ENCODE data around the gene PER2.
A peak's percentile ranks its signal among the peaks of the same experiment; 100 is the strongest.

The PER2 gene

DNA sequence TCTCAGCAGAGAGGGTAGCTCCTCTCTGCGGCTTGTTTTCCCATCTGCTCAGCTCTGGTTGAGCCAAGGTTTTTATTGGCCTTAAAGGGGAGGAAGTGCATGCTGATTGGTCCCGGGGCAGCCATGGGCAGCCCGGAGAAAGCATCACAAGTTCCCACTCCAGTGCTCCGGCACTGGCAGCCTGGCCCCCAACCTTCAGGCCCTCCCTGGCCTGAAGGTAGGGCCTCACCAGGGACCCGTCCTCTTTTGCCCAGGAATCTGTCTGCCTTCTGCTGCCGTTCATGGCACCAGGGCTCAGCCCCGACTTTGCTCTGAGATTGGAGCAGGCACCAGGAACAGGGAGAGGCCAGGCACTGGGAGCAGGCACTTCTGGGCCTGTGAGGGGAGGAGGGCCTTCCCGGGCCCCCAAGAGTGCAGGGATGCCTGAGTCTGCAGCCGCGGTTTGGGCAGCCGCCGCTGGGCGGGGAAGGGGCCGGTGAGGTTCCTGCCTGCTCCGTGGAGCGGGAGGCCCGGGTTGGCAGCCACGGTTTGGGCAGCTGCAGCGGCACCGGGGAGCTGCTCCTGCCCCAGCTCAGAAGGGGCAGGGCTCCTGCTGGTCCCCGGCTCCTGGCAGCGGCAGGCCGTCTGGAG lies 67.4 kb downstream of the PER2 start:
- H4K20me1 ChIP-seq (ENCODE audit: insufficient read depth): no peaks in the 10 kb centered on the region
- TF ChIP-seq, protein P1, sequence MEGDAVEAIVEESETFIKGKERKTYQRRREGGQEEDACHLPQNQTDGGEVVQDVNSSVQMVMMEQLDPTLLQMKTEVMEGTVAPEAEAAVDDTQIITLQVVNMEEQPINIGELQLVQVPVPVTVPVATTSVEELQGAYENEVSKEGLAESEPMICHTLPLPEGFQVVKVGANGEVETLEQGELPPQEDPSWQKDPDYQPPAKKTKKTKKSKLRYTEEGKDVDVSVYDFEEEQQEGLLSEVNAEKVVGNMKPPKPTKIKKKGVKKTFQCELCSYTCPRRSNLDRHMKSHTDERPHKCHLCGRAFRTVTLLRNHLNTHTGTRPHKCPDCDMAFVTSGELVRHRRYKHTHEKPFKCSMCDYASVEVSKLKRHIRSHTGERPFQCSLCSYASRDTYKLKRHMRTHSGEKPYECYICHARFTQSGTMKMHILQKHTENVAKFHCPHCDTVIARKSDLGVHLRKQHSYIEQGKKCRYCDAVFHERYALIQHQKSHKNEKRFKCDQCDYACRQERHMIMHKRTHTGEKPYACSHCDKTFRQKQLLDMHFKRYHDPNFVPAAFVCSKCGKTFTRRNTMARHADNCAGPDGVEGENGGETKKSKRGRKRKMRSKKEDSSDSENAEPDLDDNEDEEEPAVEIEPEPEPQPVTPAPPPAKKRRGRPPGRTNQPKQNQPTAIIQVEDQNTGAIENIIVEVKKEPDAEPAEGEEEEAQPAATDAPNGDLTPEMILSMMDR (conservative IDR thresholded peaks at IDR 0.05; ENCODE audit: low read depth, low read length): no peak
- H3K4me3 ChIP-seq (IDR thresholded peaks at IDR 0.05; ENCODE audit: insufficient read depth, low read depth, low read length): no peak overlapping the region
- H3K36me3 ChIP-seq (ENCODE audit: insufficient read depth): no peaks in the 10 kb centered on the region
- H3K4me1 ChIP-seq (ENCODE audit: low read depth, poor library complexity, severe bottlenecking): peaks cover 3% of the 10 kb centered on the region
- H3K4me2 ChIP-seq: no peak overlapping the region
- no peaks in the 10 kb centered on the region for H3K27me3 ChIP-seq (ENCODE audit: insufficient read depth, low read depth)
- H3K79me2 ChIP-seq (ENCODE audit: insufficient read depth, low read depth): no peaks in the 10 kb centered on the region
- H3K9ac ChIP-seq: no peak overlapping the region
- H3K27ac ChIP-seq: no peak overlapping the region
- H2AFZ ChIP-seq (ENCODE audit: low read depth): no peak overlapping the region

DNA sequence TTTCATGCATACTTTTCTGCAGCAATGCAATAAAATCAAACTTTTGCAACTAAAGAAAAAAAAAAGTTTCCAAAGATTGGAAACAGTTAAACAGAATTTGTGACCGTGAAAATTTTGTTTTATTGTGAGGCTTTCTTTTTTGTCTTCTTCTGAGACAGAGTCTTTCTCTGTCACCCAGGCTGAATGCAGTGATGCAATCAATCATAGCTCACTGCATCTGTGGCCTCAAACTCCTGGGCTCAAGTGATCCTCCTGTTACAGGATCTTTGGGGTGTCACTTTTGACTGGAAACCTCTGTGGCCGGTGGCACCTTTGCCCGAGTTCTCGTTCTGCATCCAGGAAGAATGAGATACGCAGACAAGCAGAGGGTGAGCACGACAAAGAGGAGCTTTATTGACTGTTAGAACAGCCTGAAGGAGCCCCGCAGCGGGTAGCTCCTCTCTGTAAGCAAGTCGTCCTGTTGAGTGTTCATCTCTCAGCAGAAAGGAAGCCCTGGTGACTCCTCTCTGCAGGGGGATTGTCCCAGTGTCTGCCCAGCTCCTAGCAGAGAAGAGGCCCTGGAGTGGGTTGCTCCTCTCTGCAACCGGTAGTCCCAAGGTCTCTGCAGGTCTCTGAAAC lies 68.0 kb downstream of the PER2 start:
- H3K4me1 ChIP-seq (ENCODE audit: low read depth, poor library complexity, severe bottlenecking): peaks cover 3% of the 10 kb centered on the region
- no peak overlapping the region for H3K27ac ChIP-seq
- no peak overlapping the region for H3K9ac ChIP-seq
- no peak overlapping the region for H3K4me2 ChIP-seq
- H3K36me3 ChIP-seq (ENCODE audit: insufficient read depth): no peaks in the 10 kb centered on the region
- TF ChIP-seq, protein P1 (conservative IDR thresholded peaks at IDR 0.05; ENCODE audit: low read depth, low read length): no peak
- H3K4me3 ChIP-seq (IDR thresholded peaks at IDR 0.05; ENCODE audit: insufficient read depth, low read depth, low read length): no peak overlapping the region
- H3K27me3 ChIP-seq (ENCODE audit: insufficient read depth, low read depth): no peaks in the 10 kb centered on the region
- no peaks in the 10 kb centered on the region for H3K79me2 ChIP-seq (ENCODE audit: insufficient read depth, low read depth)
- H2AFZ ChIP-seq (ENCODE audit: low read depth): no peak overlapping the region
- no peaks in the 10 kb centered on the region for H4K20me1 ChIP-seq (ENCODE audit: insufficient read depth)

DNA sequence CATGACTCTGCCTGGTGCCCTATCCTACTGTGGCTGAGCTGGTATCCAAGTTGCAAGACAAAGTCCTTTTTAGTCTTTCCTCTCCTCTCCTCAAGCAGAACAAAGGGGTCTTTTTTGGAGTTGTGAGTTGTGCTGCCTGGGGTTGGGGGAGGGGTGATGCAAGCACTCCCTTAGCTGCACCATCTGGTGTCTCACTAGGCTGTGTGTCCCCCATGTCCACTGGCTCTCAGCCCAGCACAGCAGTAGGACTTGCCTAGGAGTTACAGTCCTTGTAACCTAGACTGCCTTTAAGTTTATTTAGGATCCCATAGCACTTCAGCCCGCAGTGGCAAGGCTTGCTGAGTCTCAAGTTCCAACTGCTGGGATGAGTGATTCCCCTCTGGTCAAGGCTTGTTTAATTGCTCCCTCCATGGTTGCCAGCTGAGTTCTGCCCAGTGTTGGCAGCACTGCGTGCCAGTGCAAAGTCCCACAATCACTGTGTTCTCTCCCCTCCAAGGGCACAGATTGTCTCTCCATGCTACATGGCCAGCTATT lies 71.7 kb downstream of the PER2 start:
- no peaks in the 10 kb centered on the region for H3K79me2 ChIP-seq (ENCODE audit: insufficient read depth, low read depth)
- H3K27ac ChIP-seq: no peak overlapping the region
- H3K9ac ChIP-seq: no peak overlapping the region
- H2AFZ ChIP-seq (ENCODE audit: low read depth): no peak overlapping the region
- H4K20me1 ChIP-seq (ENCODE audit: insufficient read depth): no peaks in the 10 kb centered on the region
- TF ChIP-seq, protein P1 (conservative IDR thresholded peaks at IDR 0.05; ENCODE audit: low read depth, low read length): no peak
- no peak overlapping the region for H3K4me3 ChIP-seq (IDR thresholded peaks at IDR 0.05; ENCODE audit: insufficient read depth, low read depth, low read length)
- H3K36me3 ChIP-seq (ENCODE audit: insufficient read depth): no peaks in the 10 kb centered on the region
- no peak overlapping the region for H3K4me2 ChIP-seq
- peaks cover 3% of the 10 kb centered on the region for H3K4me1 ChIP-seq (ENCODE audit: low read depth, poor library complexity, severe bottlenecking)
- H3K27me3 ChIP-seq (ENCODE audit: insufficient read depth, low read depth): no peaks in the 10 kb centered on the region

DNA sequence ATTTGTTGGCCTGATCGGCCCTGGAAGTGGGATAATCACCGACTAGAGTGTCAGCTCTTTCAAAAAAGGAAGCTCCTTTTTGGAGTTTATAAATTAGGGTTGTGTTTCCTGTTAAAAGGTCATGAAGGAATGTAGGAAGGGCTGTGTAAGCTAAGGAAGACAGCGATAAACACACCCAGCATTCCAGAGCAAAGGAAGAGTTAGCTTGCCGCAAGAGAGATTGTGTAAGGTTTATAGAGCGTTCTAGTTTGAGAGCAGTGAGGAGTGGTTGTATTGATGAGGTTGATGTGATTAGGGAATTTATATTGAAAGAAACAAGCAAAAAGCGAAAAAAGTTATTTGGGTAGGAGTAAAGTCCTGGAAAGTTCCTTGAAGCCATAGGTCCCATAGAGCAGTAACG lies 81.4 kb downstream of the PER2 start:
- H3K27me3 ChIP-seq (ENCODE audit: insufficient read depth, low read depth): no peaks in the 10 kb centered on the region
- H3K79me2 ChIP-seq (ENCODE audit: insufficient read depth, low read depth): peaks cover 11% of the 10 kb centered on the region
- H2AFZ ChIP-seq (ENCODE audit: low read depth): no peak overlapping the region
- no peaks in the 10 kb centered on the region for H3K36me3 ChIP-seq (ENCODE audit: insufficient read depth)
- H4K20me1 ChIP-seq (ENCODE audit: insufficient read depth): 0 out of 2 replicates have a peak, but pooled peaks cover 5% of the 10 kb centered on the region
- H3K4me1 ChIP-seq (ENCODE audit: low read depth, poor library complexity, severe bottlenecking): peaks cover 25% of the 10 kb centered on the region
- TF ChIP-seq, protein P1 (conservative IDR thresholded peaks at IDR 0.05; ENCODE audit: low read depth, low read length): no peak
- no peak overlapping the region for H3K27ac ChIP-seq
- H3K4me2 ChIP-seq: peak overlapping the region; percentile 37; the same call in 1 of the 2 replicates
- no peak overlapping the region for H3K4me3 ChIP-seq (IDR thresholded peaks at IDR 0.05; ENCODE audit: insufficient read depth, low read depth, low read length)
- no peak overlapping the region for H3K9ac ChIP-seq

Data from KMS-11 (cell line).